CD4-positive, alpha-beta T cell treated with Interleukin-21 for 1 hour (primary cell): ENCODE results near the gene EFHC1.

Experiments
- DNase-seq: peaks from one replicate; pipeline ENCODE4 v3.0.0-alpha.2; 2020

The EFHC1 gene

GRCh38 chr6:52523378-52524142 is 103.4 kb downstream of the EFHC1 start:
- no peak for DNase-seq

GRCh38 chr6:52524918-52525317 is 104.8 kb downstream of the EFHC1 start:
- no peak for DNase-seq

- DNase-seq = no peak
These were observed 106.5 kb downstream of the EFHC1 start for GRCh38 chr6:52526634-52527033.

- DNase-seq = no peak
These were observed 107.3 kb downstream of the EFHC1 start for GRCh38 chr6:52527436-52527835.

GRCh38 chr6:52529311-52529710 is 109.2 kb downstream of the EFHC1 start:
- no peak for DNase-seq

- no peak for DNase-seq
These were observed 110.2 kb downstream of the EFHC1 start for GRCh38 chr6:52530351-52530750.

- no peak for DNase-seq
These were observed 111.3 kb downstream of the EFHC1 start for GRCh38 chr6:52531396-52531795.

- DNase-seq = no peak
These were observed 111.7 kb downstream of the EFHC1 start for GRCh38 chr6:52531834-52532233.

GRCh38 chr6:52532457-52532856 is 112.3 kb downstream of the EFHC1 start:
- DNase-seq = no peak

- no peak for DNase-seq
These were observed 113.3 kb downstream of the EFHC1 start for GRCh38 chr6:52533491-52533890.

GRCh38 chr6:52534363-52534762 is 114.2 kb downstream of the EFHC1 start:
- DNase-seq = no peak

GRCh38 chr6:52534966-52535390 is 114.8 kb downstream of the EFHC1 start:
- DNase-seq = no peak

GRCh38 chr6:52535711-52536423 is 115.7 kb downstream of the EFHC1 start:
- DNase-seq = no peak

GRCh38 chr6:52536424-52536916 is 116.3 kb downstream of the EFHC1 start:
- no peak for DNase-seq

- no peak for DNase-seq
These were observed 117.0 kb downstream of the EFHC1 start for GRCh38 chr6:52537001-52537753.

GRCh38 chr6:52538252-52538900 is 118.2 kb downstream of the EFHC1 start:
- no peak for DNase-seq

GRCh38 chr6:52538901-52539354 is 118.8 kb downstream of the EFHC1 start:
- no peak for DNase-seq

- DNase-seq = no peak
These were observed 119.5 kb downstream of the EFHC1 start for GRCh38 chr6:52539607-52540006.

GRCh38 chr6:52540286-52540902 is 120.3 kb downstream of the EFHC1 start:
- no peak for DNase-seq

GRCh38 chr6:52541135-52541534 is 121.0 kb downstream of the EFHC1 start:
- no peak for DNase-seq

GRCh38 chr6:52543262-52543661 is 123.1 kb downstream of the EFHC1 start:
- DNase-seq = no peak
